K562 (cell line): ENCODE data around the gene ARHGAP9. TPM values are rescaled to one million over a fixed set of nuclear protein-coding genes. Genes with fewer than 3 reads are reported as not detected.
A peak's percentile ranks its signal among the peaks of the same experiment; 100 is the strongest.

Experiments
- DDX20 ChIP-seq: fragments of 450-650 bp; IDR thresholded peaks from 2 replicates; pipeline ENCODE4 v1.6.1; 2016; ENCODE audit warnings: missing genetic modification characterization, low read depth, mild to moderate bottlenecking, missing compliant biosample characterization, moderate library complexity
- DNMT1 ChIP-seq: fragments of 450-650 bp; IDR thresholded peaks from 2 replicates; pipeline ENCODE4 v1.6.1; 2016; ENCODE audit warnings: antibody characterized with exemption, mild to moderate bottlenecking
- DPF2 ChIP-seq: fragments of 450-650 bp; IDR thresholded peaks from 2 replicates; pipeline ENCODE4 v1.6.1; 2016
- FOXK2 ChIP-seq, 2 experiments: fragments of 450-650 bp; IDR thresholded peaks in 1 of 2; conservative IDR thresholded peaks in 1 of 2; 2 replicates each; pipeline ENCODE4 v1.6.1; 2016; ENCODE audit warnings: low read depth in 2 of 2, mild to moderate bottlenecking in 1 of 2
- HDGF ChIP-seq: fragments of 450-650 bp; IDR thresholded peaks from 2 replicates; pipeline ENCODE4 v1.6.1; 2016
- PATZ1 ChIP-seq: fragments of 250-450 bp; sonication (Bioruptor Pico); IDR thresholded peaks from 2 replicates; pipeline ENCODE4 v1.5.0; 2020; ENCODE audit warnings: mild to moderate bottlenecking, borderline replicate concordance
- SMARCE1 ChIP-seq: fragments of 450-650 bp; IDR thresholded peaks from 2 replicates; pipeline ENCODE4 v1.7.1; 2016; ENCODE audit warnings: mild to moderate bottlenecking
- SRSF9 ChIP-seq: fragments of 200-400 bp; formaldehyde crosslinking; IDR thresholded peaks from 2 replicates; pipeline ENCODE4 v1.6.1; 2017; ENCODE audit warnings: low read depth, low read length, borderline replicate concordance
- TAF1 ChIP-seq: IDR thresholded peaks from 2 replicates; pipeline ENCODE4 v1.6.1; 2011; ENCODE audit warnings: mild to moderate bottlenecking, low read length, moderate library complexity; ENCODE audit not compliant: insufficient read depth, control insufficient read depth, severe bottlenecking; ENCODE audit errors: extremely low read depth
- TBP ChIP-seq: optimal IDR thresholded peaks from 2 replicates; pipeline ENCODE3; 2011; ENCODE audit warnings: low read depth, low read length, improper control_type of control experiment
- TOE1 ChIP-seq, 2 experiments: fragments of 450-650 bp in 1 of 2; sonication (generic) in 1 of 2; formaldehyde crosslinking in 1 of 2; IDR thresholded peaks; 2 replicates each; pipeline versions ENCODE4 v1.7.1 to v1.8.0; 2016 to 2022; ENCODE audit warnings: borderline replicate concordance in 2 of 2, mild to moderate bottlenecking in 2 of 2, antibody characterized with exemption in 1 of 2, inconsistent platforms in 1 of 2, low read depth in 1 of 2, missing genetic modification reagents in 1 of 2, moderate library complexity in 1 of 2
- TRIM25 ChIP-seq: fragments of 450-650 bp; IDR thresholded peaks from 2 replicates; pipeline ENCODE4 v1.7.0; 2016; ENCODE audit warnings: borderline replicate concordance
- ZBTB17 ChIP-seq: fragments of 450-650 bp; formaldehyde crosslinking; IDR thresholded peaks from 2 replicates; pipeline ENCODE4 v1.4.0; 2020; ENCODE audit warnings: mild to moderate bottlenecking
- ZNF212 ChIP-seq: fragments of 450-650 bp; formaldehyde crosslinking; IDR thresholded peaks from 2 replicates; pipeline ENCODE4 v1.4.0; 2020; ENCODE audit warnings: mild to moderate bottlenecking
- ZNF431 ChIP-seq: sonication (generic); formaldehyde crosslinking; IDR thresholded peaks from 2 replicates; pipeline ENCODE4 v1.8.0; 2022; ENCODE audit warnings: mild to moderate bottlenecking, missing genetic modification reagents
- polyA plus RNA-seq, 8 experiments: library from polyadenylated mRNA; depleted of rRNA in 4 of 8; stranded (reverse) in 5 of 8; unstranded in 3 of 8; fragments of >200 nt; fragmentation: Nextera tagmentation in 2 of 8; fragmentation: Illumina TruSeq in 1 of 8; extraction: Ambion mirVana in 2 of 8; extraction: Trizol in 1 of 8; gene quantifications; 2 replicates each; pipeline versions ENCODE4 v1.2.1 to v1.2.3, GENCODE V29; 2011 to 2014; ENCODE audit warnings: inconsistent platforms in 1 of 8, missing spikeins in 1 of 8
- total RNA-seq, 7 experiments: library from RNA; depleted of rRNA in 6 of 7; stranded (reverse); fragments of >200 nt in 6 of 7; fragmentation: Illumina TruSeq in 2 of 7; extraction: Trizol in 2 of 7; gene quantifications; 2 replicates each; pipeline versions ENCODE4 v1.2.1 to v1.2.3, GENCODE V29; 2011 to 2021; ENCODE audit warnings: low replicate concordance in 1 of 7
- TF ChIP-seq, protein P1 (sequence below), 3 experiments: fragments of 200-800 bp in 1 of 3; fragments of 250-450 bp in 1 of 3; fragments of 450-650 bp in 1 of 3; sonication (Bioruptor Pico) in 1 of 3; sonication (Bioruptor generic) in 1 of 3; formaldehyde crosslinking in 1 of 3; IDR thresholded peaks; 2 replicates each; pipeline versions ENCODE4 v1.6.1 to v1.8.0; 2016 to 2022; ENCODE audit warnings: mild to moderate bottlenecking in 2 of 3, missing genetic modification characterization in 2 of 3, missing compliant biosample characterization in 1 of 3, moderate library complexity in 1 of 3
- TF ChIP-seq, protein P2 (sequence below): IDR thresholded peaks from 2 replicates; pipeline ENCODE4 v1.6.1; 2016; ENCODE audit warnings: missing genetic modification characterization, missing compliant biosample characterization

Gene ARHGAP9
- total and polyA plus RNA-seq, 9 of the 15 experiments (the other 6 are each of a cell fraction or from before 2014, with no cell fraction given): 1.5 to 10.2 (median 5.1) TPM

DNA sequence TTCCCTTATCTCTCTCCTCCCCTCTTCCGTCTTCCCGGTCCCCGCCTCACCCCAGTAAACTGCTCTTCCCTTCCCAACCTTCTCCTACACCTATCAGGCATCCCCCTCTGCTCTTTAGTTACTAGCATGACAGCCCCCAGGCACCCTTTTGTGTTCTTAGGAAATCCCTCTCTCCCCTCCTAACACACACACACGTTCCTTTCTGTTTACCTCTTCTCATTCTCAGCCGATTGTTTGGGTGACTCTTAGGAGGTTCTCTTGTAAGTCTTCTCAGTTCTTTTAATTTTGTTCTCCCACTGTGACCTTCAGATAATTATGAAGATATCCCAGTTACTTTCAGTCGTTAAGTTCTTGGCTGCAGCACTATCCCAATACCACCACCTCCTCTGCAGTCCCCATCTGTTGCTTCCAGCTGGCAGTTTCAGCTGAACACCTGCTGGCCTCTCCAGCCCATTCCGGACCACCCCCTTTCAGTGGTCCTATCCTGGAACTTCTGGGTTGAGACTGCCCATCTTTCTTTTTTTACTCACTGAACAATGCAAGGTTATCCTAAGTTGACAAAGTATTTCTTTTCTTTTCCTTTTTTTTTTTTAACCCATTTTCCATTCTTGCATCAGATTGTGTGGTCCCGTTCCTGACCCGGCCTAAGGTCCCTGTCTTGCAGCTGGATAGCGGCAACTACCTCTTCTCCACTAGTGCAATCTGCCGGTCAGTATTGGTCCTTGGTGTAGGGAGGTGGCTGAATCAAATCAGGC, 8.9 kb upstream of the ARHGAP9 start (continued):
- TF ChIP-seq, protein P1, sequence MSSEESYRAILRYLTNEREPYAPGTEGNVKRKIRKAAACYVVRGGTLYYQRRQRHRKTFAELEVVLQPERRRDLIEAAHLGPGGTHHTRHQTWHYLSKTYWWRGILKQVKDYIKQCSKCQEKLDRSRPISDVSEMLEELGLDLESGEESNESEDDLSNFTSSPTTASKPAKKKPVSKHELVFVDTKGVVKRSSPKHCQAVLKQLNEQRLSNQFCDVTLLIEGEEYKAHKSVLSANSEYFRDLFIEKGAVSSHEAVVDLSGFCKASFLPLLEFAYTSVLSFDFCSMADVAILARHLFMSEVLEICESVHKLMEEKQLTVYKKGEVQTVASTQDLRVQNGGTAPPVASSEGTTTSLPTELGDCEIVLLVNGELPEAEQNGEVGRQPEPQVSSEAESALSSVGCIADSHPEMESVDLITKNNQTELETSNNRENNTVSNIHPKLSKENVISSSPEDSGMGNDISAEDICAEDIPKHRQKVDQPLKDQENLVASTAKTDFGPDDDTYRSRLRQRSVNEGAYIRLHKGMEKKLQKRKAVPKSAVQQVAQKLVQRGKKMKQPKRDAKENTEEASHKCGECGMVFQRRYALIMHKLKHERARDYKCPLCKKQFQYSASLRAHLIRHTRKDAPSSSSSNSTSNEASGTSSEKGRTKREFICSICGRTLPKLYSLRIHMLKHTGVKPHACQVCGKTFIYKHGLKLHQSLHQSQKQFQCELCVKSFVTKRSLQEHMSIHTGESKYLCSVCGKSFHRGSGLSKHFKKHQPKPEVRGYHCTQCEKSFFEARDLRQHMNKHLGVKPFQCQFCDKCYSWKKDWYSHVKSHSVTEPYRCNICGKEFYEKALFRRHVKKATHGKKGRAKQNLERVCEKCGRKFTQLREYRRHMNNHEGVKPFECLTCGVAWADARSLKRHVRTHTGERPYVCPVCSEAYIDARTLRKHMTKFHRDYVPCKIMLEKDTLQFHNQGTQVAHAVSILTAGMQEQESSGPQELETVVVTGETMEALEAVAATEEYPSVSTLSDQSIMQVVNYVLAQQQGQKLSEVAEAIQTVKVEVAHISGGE (CRISPR knock-in tag; IDR thresholded peaks at IDR 0.05): no peak
- TF ChIP-seq ZNF212 (CRISPR knock-in tag) (no peak), ZNF431 (0 out of 2 replicates have a peak, but pooled peaks have one; percentile 20), TAF1 (no peak), TRIM25 (peak; percentile 96; the same call in 1 of the 2 replicates), HDGF (0 out of 2 replicates have a peak, but pooled peaks have one; percentile 69), ZBTB17 (CRISPR knock-in tag) (no peak), DDX20 (tag) (no peak), FOXK2 (conservative IDR thresholded peaks at IDR 0.05 in 1 of 2, IDR thresholded peaks at IDR 0.05 in 1 of 2; ENCODE audit: low read depth in 2 of 2) (0 out of 4 replicates have a peak, but pooled peaks of 1 of the 2 experiments have one; percentile 38), DNMT1 (0 out of 2 replicates have a peak, but pooled peaks have one; percentile 61), SMARCE1 (peak; percentile 2; the same call in 1 of the 2 replicates), PATZ1 (CRISPR knock-in tag) (0 out of 2 replicates have a peak, but pooled peaks have one; percentile 49), SRSF9 (no peak), TOE1 (IDR thresholded peaks at IDR 0.05; ENCODE audit: borderline replicate concordance) (0 out of 2 replicates have a peak, but pooled peaks have one; percentile 52), TOE1 (CRISPR knock-in tag; IDR thresholded peaks at IDR 0.05; ENCODE audit: borderline replicate concordance, low read depth) (no peak), TBP (no peak), DPF2 (0 out of 2 replicates have a peak, but pooled peaks have one; percentile 35)
- TF ChIP-seq, protein P2, sequence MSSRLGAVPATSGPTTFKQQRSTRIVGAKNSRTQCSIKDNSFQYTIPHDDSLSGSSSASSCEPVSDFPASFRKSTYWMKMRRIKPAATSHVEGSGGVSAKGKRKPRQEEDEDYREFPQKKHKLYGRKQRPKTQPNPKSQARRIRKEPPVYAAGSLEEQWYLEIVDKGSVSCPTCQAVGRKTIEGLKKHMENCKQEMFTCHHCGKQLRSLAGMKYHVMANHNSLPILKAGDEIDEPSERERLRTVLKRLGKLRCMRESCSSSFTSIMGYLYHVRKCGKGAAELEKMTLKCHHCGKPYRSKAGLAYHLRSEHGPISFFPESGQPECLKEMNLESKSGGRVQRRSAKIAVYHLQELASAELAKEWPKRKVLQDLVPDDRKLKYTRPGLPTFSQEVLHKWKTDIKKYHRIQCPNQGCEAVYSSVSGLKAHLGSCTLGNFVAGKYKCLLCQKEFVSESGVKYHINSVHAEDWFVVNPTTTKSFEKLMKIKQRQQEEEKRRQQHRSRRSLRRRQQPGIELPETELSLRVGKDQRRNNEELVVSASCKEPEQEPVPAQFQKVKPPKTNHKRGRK (tag): peak; percentile 46; the same call in 1 of the 2 replicates
